Endothelial cell (in vitro differentiated cells): Measurements from ENCODE around the gene SLC22A23. TPM values are rescaled to one million over a fixed set of nuclear protein-coding genes. Genes with fewer than 3 reads are reported as not detected.

Source experiments
- DNase-seq: peaks from one replicate; pipeline ENCODE4 v3.0.0; 2021; ENCODE audit warnings: low spot score
- H3K27ac Mint-ChIP-seq: one replicate; pipeline ENCODE4 v1.8.0; 2021; ENCODE audit warnings: mixed read lengths, inconsistent platforms; ENCODE audit not compliant: unreplicated experiment
- H3K27me3 Mint-ChIP-seq: one replicate; pipeline ENCODE4 v1.8.0; 2021; ENCODE audit warnings: mild to moderate bottlenecking, moderate library complexity, mixed read lengths, inconsistent platforms; ENCODE audit not compliant: unreplicated experiment
- H3K36me3 Mint-ChIP-seq: one replicate; pipeline ENCODE4 v1.8.0; 2021; ENCODE audit warnings: mild to moderate bottlenecking, low read depth, mixed read lengths, inconsistent platforms; ENCODE audit not compliant: unreplicated experiment
- H3K4me1 Mint-ChIP-seq: one replicate; pipeline ENCODE4 v1.8.0; 2021; ENCODE audit warnings: mild to moderate bottlenecking, mixed read lengths, inconsistent platforms; ENCODE audit not compliant: unreplicated experiment
- H3K4me3 Mint-ChIP-seq: one replicate; pipeline ENCODE4 v1.8.0; 2021; ENCODE audit warnings: mild to moderate bottlenecking, mixed read lengths, inconsistent platforms; ENCODE audit not compliant: unreplicated experiment
- H3K9me3 Mint-ChIP-seq: one replicate; pipeline ENCODE4 v1.8.0; 2021; ENCODE audit warnings: mixed read lengths, inconsistent platforms; ENCODE audit not compliant: unreplicated experiment
- CTCF ChIP-seq: fragments of 200-600 bp; sonication (generic); IDR thresholded peaks from one replicate; pipeline ENCODE4 v1.5.0; 2021; ENCODE audit warnings: antibody characterized with exemption; ENCODE audit not compliant: unreplicated experiment
- total RNA-seq: library from RNA; stranded (reverse); fragmentation: NEBNext Ultra II Directional; extraction: Animal tissue kit (Norgen Biotek cat#: 25700); gene quantifications from one replicate; pipeline ENCODE4 v1.2.1, GENCODE V29; 2021; ENCODE audit not compliant: unreplicated experiment

SLC22A23 gene
- total RNA-seq, 1 donor from 2014 or later: 72.7 TPM

- peaks cover 37% of the 10 kb centered on the region for H3K4me1 Mint-ChIP-seq
- H3K36me3 Mint-ChIP-seq: peaks cover 9% of the 10 kb centered on the region
- DNase-seq: no peak
- H3K27ac Mint-ChIP-seq: peak overlapping the region; percentile 48
- TF ChIP-seq CTCF: no peak
- H3K9me3 Mint-ChIP-seq: no peaks in the 10 kb centered on the region
- no peak overlapping the region for H3K4me3 Mint-ChIP-seq
- H3K27me3 Mint-ChIP-seq: no peaks in the 10 kb centered on the region
Observed at GRCh38 chr6:3340894-3341293, 116.0 kb downstream of the SLC22A23 start.

DNA sequence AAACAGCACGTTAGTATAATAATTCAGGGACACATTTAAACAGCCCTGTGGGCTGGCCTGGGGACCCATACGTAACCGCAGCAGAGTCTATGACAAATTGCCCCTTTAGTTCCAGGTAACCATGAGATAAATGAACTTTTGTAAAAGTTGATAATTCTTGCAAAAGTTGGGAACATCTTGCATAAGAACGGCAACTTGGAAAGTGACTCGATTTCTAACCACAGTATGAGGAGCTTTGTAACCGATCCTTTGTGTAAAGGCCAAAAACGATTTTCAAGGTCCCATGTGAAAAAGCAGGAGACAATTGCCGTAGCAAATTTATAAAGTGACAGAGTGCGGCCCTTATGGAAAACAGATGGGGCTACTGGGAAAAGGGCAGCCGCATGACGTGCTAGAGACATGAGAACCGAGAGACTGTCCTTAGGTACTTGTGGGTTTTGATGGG lies 116.5 kb downstream of the SLC22A23 start:
- DNase-seq: no peak
- Mint-ChIP-seq H3K9me3 (no peaks in the 10 kb centered on the region), H3K4me1 (peaks cover 37% of the 10 kb centered on the region), H3K27ac (peak overlapping the region; percentile 48), H3K36me3 (peaks cover 9% of the 10 kb centered on the region), H3K4me3 (no peak overlapping the region), H3K27me3 (no peaks in the 10 kb centered on the region)
- TF ChIP-seq CTCF: no peak

DNA sequence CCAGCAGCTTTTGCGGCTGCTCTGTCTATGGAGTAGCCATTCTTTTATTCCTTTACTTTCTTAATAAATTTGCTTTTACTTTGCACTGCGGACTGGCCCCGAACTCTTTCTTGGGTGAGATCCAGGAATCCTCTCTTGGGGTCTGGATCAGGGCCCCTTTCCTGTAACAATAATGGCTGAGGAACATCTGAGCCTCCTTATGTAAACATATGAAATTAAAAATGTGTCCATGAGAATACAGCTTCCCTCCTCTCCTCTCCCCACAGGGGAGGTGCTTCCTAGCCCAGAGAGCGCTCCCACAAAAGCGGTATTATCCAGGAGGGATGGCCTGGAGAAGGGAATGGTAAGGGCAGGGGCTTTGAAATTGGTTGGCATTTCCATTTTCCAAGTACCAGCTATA lies 117.0 kb downstream of the SLC22A23 start:
- H3K9me3 Mint-ChIP-seq: no peaks in the 10 kb centered on the region
- peaks cover 9% of the 10 kb centered on the region for H3K36me3 Mint-ChIP-seq
- peaks cover 34% of the 10 kb centered on the region for H3K4me1 Mint-ChIP-seq
- no peak for DNase-seq
- H3K27me3 Mint-ChIP-seq: no peaks in the 10 kb centered on the region
- TF ChIP-seq CTCF: no peak
- no peak overlapping the region for H3K4me3 Mint-ChIP-seq
- no peak overlapping the region for H3K27ac Mint-ChIP-seq

GRCh38 chr6:3337521-3338350 lies 119.1 kb downstream of the SLC22A23 start:
- no peak for DNase-seq
- peaks cover 34% of the 10 kb centered on the region for H3K4me1 Mint-ChIP-seq
- no peak overlapping the region for H3K4me3 Mint-ChIP-seq

More at GRCh38 chr6:3337521-3338350, 119.1 kb downstream of the SLC22A23 start:
- Mint-ChIP-seq H3K27me3 (no peaks in the 10 kb centered on the region), H3K27ac (no peak overlapping the region), H3K36me3 (peaks cover 9% of the 10 kb centered on the region), H3K9me3 (no peaks in the 10 kb centered on the region)
- TF ChIP-seq CTCF: no peak
